ENCODE measurements around the gene TNFRSF4. TPM values are rescaled to one million over a fixed set of nuclear protein-coding genes. Genes with fewer than 3 reads are reported as not detected.

Gene TNFRSF4
- total and polyA plus RNA-seq, 2 of the 13 experiments (the other 11 are each of a cell fraction or from before 2014, with no cell fraction given): not detected

GRCh38 chr1:1166642-1167397 lies 47.1 kb downstream of the TNFRSF4 start:
- ATAC-seq (no peak), DNase-seq (ENCODE audit: low spot score) (no peak), FAIRE-seq (no peak)
- H3K4me1 ChIP-seq (ENCODE audit: insufficient read depth, low read length): peaks cover 56% of the 10 kb centered on the region
- peak overlapping the region in 2 of 3 experiments; percentile 25 to 60; a peak in 3 of 6 replicates for H3K4me3 ChIP-seq (replicated peaks in 1 of 3; ENCODE audit: insufficient read depth in 1 of 3, low read depth in 2 of 3, low read length in 3 of 3)
- no peak for TF ChIP-seq GLI4 (CRISPR knock-in tag; IDR thresholded peaks at IDR 0.05; ENCODE audit: borderline replicate concordance)
- TF ChIP-seq TCF7L2 (IDR thresholded peaks at IDR 0.05; ENCODE audit: low read depth, low read length): no peak
- 0 out of 2 replicates have a peak, but pooled peaks have one; percentile 3 for TF ChIP-seq ZNF768 (CRISPR knock-in tag; IDR thresholded peaks at IDR 0.05)
- 0 out of 2 replicates have a peak, but pooled peaks have one; percentile 39 for TF ChIP-seq RBFOX2 (IDR thresholded peaks at IDR 0.05; ENCODE audit: low read depth, low read length)
- intact Hi-C loops (cut with micrococcal nuclease; ENCODE audit: unreplicated experiment) (no loop called here), in situ Hi-C loops (cut with HindIII; ENCODE audit: extremely low pct_ligation_motif_present, low pct_unique_long_range_greater_than_20kb) (no loop called here)
- no TSS peak for BruUV-seq (replicated peaks)
- POLR2A ChIA-PET: interaction anchor here (2.1 to 7.4 kb wide), 3 partner anchors 8 to 43 kb away, joined by 7 to 93 read pairs (median 14); no protein-coding TSS in a partner anchor
- H3K9me3 ChIP-seq (ENCODE audit: low read length): no peaks in the 10 kb centered on the region
- peaks cover 3 to 9% of the 10 kb centered on the region in 2 experiments; a peak in 3 of 5 replicates for H3K27me3 ChIP-seq (ENCODE audit: control insufficient read depth in 1 of 2, insufficient read depth in 2 of 2, low read length in 2 of 2)
- H2AFZ ChIP-seq (ENCODE audit: low read length): no peak overlapping the region
- H4K20me1 ChIP-seq (ENCODE audit: insufficient read depth, low read length): no peaks in the 10 kb centered on the region
- no peaks in the 10 kb centered on the region for H3K79me2 ChIP-seq (ENCODE audit: insufficient read depth, low read length)
- peak overlapping the region; percentile 76; the same call in 1 of the 2 replicates for H3K4me2 ChIP-seq (ENCODE audit: low read depth, low read length)
- no peak overlapping the region for H3K9ac ChIP-seq (ENCODE audit: insufficient read depth, low read depth, low read length)
- no peak overlapping the region for H3K27ac ChIP-seq (ENCODE audit: extremely low read length, insufficient read depth, low read length)
- no peaks in the 10 kb centered on the region for H3K36me3 ChIP-seq (replicated peaks in 1 of 2; ENCODE audit: control insufficient read depth in 1 of 2, insufficient read depth in 2 of 2, low read length in 2 of 2)
- 89% methylated on average over 11 of the region's 44 CpGs for WGBS (ENCODE audit: low lambda C conversion rate)
- CTCF ChIA-PET (ENCODE audit: low intra/inter-chr PET ratio, low total read pairs): no interaction called here

GRCh38 chr1:1165900-1166421 lies 48.0 kb downstream of the TNFRSF4 start:
- no peak for FAIRE-seq
- no TSS peak for BruUV-seq (replicated peaks)
- CTCF ChIA-PET (ENCODE audit: low intra/inter-chr PET ratio, low total read pairs): no interaction called here
- TF ChIP-seq SRF (IDR thresholded peaks at IDR 0.05; ENCODE audit: low read depth, low read length) (no peak), RFX3 (CRISPR knock-in tag; IDR thresholded peaks at IDR 0.05) (no peak), HNRNPL (IDR thresholded peaks at IDR 0.05; ENCODE audit: low read depth, low read length) (peak; percentile 77; the same call in 1 of the 2 replicates), TRIM24 (CRISPR knock-in tag; IDR thresholded peaks at IDR 0.05) (no peak), NRL (CRISPR knock-in tag; IDR thresholded peaks at IDR 0.05; ENCODE audit: borderline replicate concordance) (0 out of 2 replicates have a peak, but pooled peaks have one; percentile 44), THAP9 (CRISPR knock-in tag; IDR thresholded peaks at IDR 0.05; ENCODE audit: borderline replicate concordance) (no peak), ZNF740 (CRISPR knock-in tag; IDR thresholded peaks at IDR 0.05) (no peak), NFKB2 (CRISPR knock-in tag; IDR thresholded peaks at IDR 0.05; ENCODE audit: borderline replicate concordance) (0 out of 2 replicates have a peak, but pooled peaks have one; percentile 6), NR3C1 (CRISPR knock-in tag; IDR thresholded peaks at IDR 0.05) (no peak), HDAC6 (IDR thresholded peaks at IDR 0.05; ENCODE audit: low read depth, low read length) (no peak)

More at GRCh38 chr1:1165900-1166421, 48.0 kb downstream of the TNFRSF4 start:
- Histone ChIP-seq H3K4me2 (ENCODE audit: low read depth, low read length) (peak overlapping the region; percentile 82), H3K9me3 (ENCODE audit: low read length) (no peaks in the 10 kb centered on the region), H3K27ac (ENCODE audit: extremely low read length, insufficient read depth, low read length) (peak overlapping the region; percentile 25), H3K27me3 (ENCODE audit: control insufficient read depth in 1 of 2, insufficient read depth in 2 of 2, low read length in 2 of 2) (peaks cover 0 to under 1% of the 10 kb centered on the region in 2 experiments; a peak in 1 of 5 replicates), H3K4me1 (ENCODE audit: insufficient read depth, low read length) (peaks cover 56% of the 10 kb centered on the region), H4K20me1 (ENCODE audit: insufficient read depth, low read length) (no peaks in the 10 kb centered on the region), H3K9ac (ENCODE audit: insufficient read depth, low read depth, low read length) (peak overlapping the region; percentile 63), H3K4me3 (replicated peaks in 1 of 3; ENCODE audit: insufficient read depth in 1 of 3, low read depth in 2 of 3, low read length in 3 of 3) (peak overlapping the region; percentile 47 to 68 (median 67)), H3K79me2 (ENCODE audit: insufficient read depth, low read length) (no peaks in the 10 kb centered on the region), H3K36me3 (replicated peaks in 1 of 2; ENCODE audit: control insufficient read depth in 1 of 2, insufficient read depth in 2 of 2, low read length in 2 of 2) (no peaks in the 10 kb centered on the region), H2AFZ (ENCODE audit: low read length) (no peak overlapping the region)
- ATAC-seq (peak; percentile 2), DNase-seq (ENCODE audit: low spot score) (no peak)
- in situ Hi-C loops (cut with HindIII; ENCODE audit: extremely low pct_ligation_motif_present, low pct_unique_long_range_greater_than_20kb) (no loop called here), intact Hi-C loops (cut with micrococcal nuclease; ENCODE audit: unreplicated experiment) (no loop called here)
- POLR2A ChIA-PET: interaction anchor here (1.4 to 7.4 kb wide), 12 partner anchors 9 to 160 kb away, joined by 4 to 93 read pairs (median 7); partner anchors contain the start of genes AGRN and SDF4
- 8% methylated on average over 22 of the region's 23 CpGs for WGBS (ENCODE audit: low lambda C conversion rate)
